Heart right ventricle (tissue), 16 donors: ENCODE data around the gene PSAT1. TPM values are rescaled to one million over a fixed set of nuclear protein-coding genes. Genes with fewer than 3 reads are reported as not detected.
A peak's percentile ranks its signal among the peaks of the same experiment; 100 is the strongest.

ENCODE experiments used
- ATAC-seq, 8 donors: fragments of 200-7000 bp; cut with Tn5 transposase; one replicate each; pipeline ENCODE4 v1.9.1; 2020; ENCODE audit warnings: mild to moderate bottlenecking in 8 of 8, moderate library complexity in 8 of 8, moderate number of reproducible peaks in 1 of 8
- DNase-seq, 2 donors: peaks; one replicate each; pipeline ENCODE4 v3.0.0-alpha.2; 2020
- H3K27ac ChIP-seq, 10 donors: fragments of 200-600 bp; sonication (generic) in 2 of 10; one replicate each; pipeline versions ENCODE4 v1.5.0 to v1.8.0; 2020 to 2022; ENCODE audit warnings: mild to moderate bottlenecking in 3 of 10
- H3K27me3 ChIP-seq, 7 donors: fragments of 200-600 bp; one replicate each; pipeline ENCODE4 v1.8.0; 2021 to 2022; ENCODE audit warnings: mild to moderate bottlenecking in 2 of 7
- H3K36me3 ChIP-seq, 9 donors: fragments of 200-600 bp; sonication (generic) in 1 of 9; one replicate each; pipeline versions ENCODE4 v1.5.0 to v1.8.0; 2020 to 2022; ENCODE audit warnings: mild to moderate bottlenecking in 2 of 9
- H3K4me1 ChIP-seq, 9 donors: fragments of 200-600 bp; sonication (generic) in 1 of 9; one replicate each; pipeline versions ENCODE4 v1.5.0 to v1.8.0; 2020 to 2022; ENCODE audit warnings: mild to moderate bottlenecking in 4 of 9
- H3K4me3 ChIP-seq, 10 donors: fragments of 200-600 bp; sonication (generic) in 2 of 10; one replicate each; pipeline versions ENCODE4 v1.5.0 to v1.8.0; 2020 to 2022; ENCODE audit warnings: mild to moderate bottlenecking in 7 of 10, moderate library complexity in 2 of 10
- H3K9me3 ChIP-seq, 11 donors: fragments of 200-600 bp in 10 of 11; sonication (generic) in 2 of 11; one replicate each; pipeline versions ENCODE4 v1.5.0 to v1.8.0; 2013 to 2022; ENCODE audit warnings: mild to moderate bottlenecking in 2 of 11, control low read depth in 1 of 11, moderate library complexity in 1 of 11
- CTCF ChIP-seq, 9 donors: fragments of 200-600 bp; sonication (generic) in 2 of 9; IDR thresholded peaks; one replicate each; pipeline versions ENCODE4 v1.5.0 to v1.8.0; 2021 to 2022; ENCODE audit warnings: antibody characterized with exemption in 9 of 9, mild to moderate bottlenecking in 5 of 9, moderate library complexity in 1 of 9
- WGBS, 2 donors: extraction: QIAGEN DNeasy Blood & Tissue Kit; methylation state at CpG; one replicate each; pipeline ENCODE4 v1.1.7; 2013; ENCODE audit warnings: inconsistent platforms in 1 of 2; 5-methylcytosine and 5-hydroxymethylcytosine counted together
- intact Hi-C, 10 donors: fragments of 100-400 bp; cut with DNase I; formaldehyde crosslinking; loops; one replicate each; pipeline versions ENCODE4 v1.11.1 to v1.14.2; 2022
- polyA plus RNA-seq, 2 donors: library from polyadenylated mRNA; stranded (reverse); fragments of 200-250 nt; gene quantifications; one replicate each; pipeline ENCODE4 v1.2.3, GENCODE V29; 2013
- total RNA-seq, 10 donors: library from RNA; stranded (reverse); fragmentation: NEBNext Ultra II Directional in 3 of 10; extraction: Animal tissue kit (Norgen Biotek cat#: 25700) in 3 of 10; gene quantifications; one replicate each; pipeline versions ENCODE4 v1.2.1 to v1.2.4, GENCODE V29; 2021 to 2023
- donor health status: Arrhythmogenic right ventricular cardiomyopathy.
- donor health status: ischemic (EF 13 %, LVEDD 7.1; RV severe dilation, severe dysfunction).
- donor health status: healthy with polysubstance abuse.
- donor health status: DM: no; HTN: yes; CAD: no.
- donor health status: DM: no; HTN: no; CAD: no.
- donor health status: ischemic (EF 25% LVEDD 6.9; RV normal size, moderate dysfunction).
- donor health status: ischemic (EF 25% LVEDD 5.7; RV mildly dilated, moderate dysfunction).
- donor health status: healthy.
- donor health status: DM: yes; HTN: yes; CAD: no.
- donor health status: Ischemic cardiomyopathy.
- donor health status: ischemic (EF 35%, LVEDD 5.7; RV mildly dilated, moderate dysfunction).
- donor health status: nonischemic (EF 11% LVEDD 7.7; RV severe dilation, severe dysfunction).
- donor health status: DM: yes; HTN: yes; CAD: no.
- donor health status: PGD.
- donor health status: ischemic (EF 29% LVEDD 5.4; RV normal size, mild dysfunction).
- donor health status: nonischemic (EF 23%, LVEDD 6.1; RV moderate dilation, normal function).

Gene PSAT1
- total and polyA plus RNA-seq, 12 donors = 0.28 to 4.0 (median 0.56) TPM; not detected in 1

DNA sequence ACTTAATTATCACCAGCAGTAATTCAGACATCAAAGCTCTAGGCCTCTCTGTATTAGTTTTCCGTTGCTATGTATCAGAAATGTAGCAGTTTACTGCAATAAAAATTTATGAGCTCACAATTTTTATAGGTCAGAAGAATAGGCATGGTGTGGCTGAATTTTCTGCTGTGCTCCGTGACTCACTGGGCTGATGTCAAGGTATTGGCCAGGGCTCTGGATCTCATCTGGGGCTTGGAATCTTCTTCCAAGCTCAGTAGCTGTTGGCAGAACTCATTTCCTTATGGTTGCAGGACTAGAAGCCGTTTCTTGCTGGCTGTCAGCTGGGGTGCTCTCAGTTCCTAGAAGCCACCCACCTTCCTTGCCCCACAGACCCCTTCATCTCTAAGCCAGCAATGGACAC lies 66.3 kb downstream of the PSAT1 start:
- Histone ChIP-seq H3K36me3 (no peaks in the 10 kb centered on the region), H3K27ac (no peak overlapping the region), H3K27me3 (peaks cover 0 to 9% (median 0%) of the 10 kb centered on the region in 7 donors), H3K9me3 (no peaks in the 10 kb centered on the region), H3K4me1 (no peaks in the 10 kb centered on the region), H3K4me3 (no peak overlapping the region)
- no peak for TF ChIP-seq CTCF (IDR thresholded peaks at IDR 0.05)
- DNase-seq = no peak
- intact Hi-C loops = loop anchor here in 2 of 10 donors (10.0 kb wide), 2 partner anchors 62 to 98 kb away; no protein-coding TSS in a partner anchor
- ATAC-seq = peak in 2 of 8 donors; percentile 51 to 79
- WGBS, 2 donors = 62 to 67% methylated on average over 3 of the region's 3 CpGs

DNA sequence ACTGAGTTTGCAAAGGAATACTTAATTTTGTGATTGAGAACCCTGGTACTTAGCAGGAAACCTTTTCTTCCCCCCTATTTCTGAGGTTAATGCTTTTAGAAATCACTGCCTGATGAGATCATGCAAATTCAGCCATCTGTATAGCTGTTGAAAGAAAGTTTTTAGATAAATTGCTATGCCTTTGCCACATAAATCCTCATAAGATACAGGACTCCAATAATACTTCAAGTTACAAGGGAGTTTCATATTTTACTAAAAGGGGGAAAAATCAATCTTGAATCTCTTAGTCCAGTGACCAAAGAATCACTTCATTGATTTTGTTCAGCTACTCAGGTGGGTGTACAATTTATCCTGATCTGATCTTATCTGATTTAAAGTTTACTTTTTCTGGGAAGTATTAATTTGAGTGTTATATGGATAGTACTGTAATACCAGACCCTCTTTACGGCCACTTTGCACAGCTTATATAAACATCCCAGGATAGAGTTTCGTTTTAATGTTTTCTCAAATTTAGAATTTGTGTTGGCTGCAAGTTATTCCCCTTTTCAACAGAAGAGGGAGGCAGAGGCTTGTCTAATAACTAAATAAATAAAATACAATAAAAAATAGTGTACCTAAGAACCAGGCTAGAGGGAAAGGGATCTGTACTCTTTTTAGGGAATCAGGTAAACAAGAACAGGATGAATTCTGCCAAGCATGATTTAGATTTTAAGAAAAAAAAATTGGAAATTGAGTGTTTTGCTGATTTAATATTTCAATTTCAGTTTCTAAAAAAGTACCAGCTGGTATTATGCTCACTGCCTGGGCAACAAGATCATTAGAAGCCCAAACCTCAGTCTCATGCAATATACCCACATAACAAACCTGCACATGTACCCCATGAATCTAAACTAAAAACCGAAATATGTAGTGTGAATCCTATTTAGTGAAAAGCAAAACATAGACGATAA lies 69.1 kb downstream of the PSAT1 start:
- H3K4me1 ChIP-seq = no peaks in the 10 kb centered on the region
- H3K9me3 ChIP-seq = no peaks in the 10 kb centered on the region
- H3K27ac ChIP-seq = no peak overlapping the region
- 56 to 71% methylated on average over 4 of the region's 4 CpGs for WGBS, 2 donors
- no peak overlapping the region for H3K4me3 ChIP-seq
- peak in 7 of 9 donors; percentile 22 to 52 (median 39) for TF ChIP-seq CTCF (IDR thresholded peaks at IDR 0.05)
- DNase-seq = no peak
- no peaks in the 10 kb centered on the region for H3K36me3 ChIP-seq
- intact Hi-C loops = loop anchor here in 6 of 10 donors (5.0 to 10.0 kb wide), 3 partner anchors 59 to 104 kb away; no protein-coding TSS in a partner anchor
- H3K27me3 ChIP-seq = peaks cover 0 to 29% (median 10%) of the 10 kb centered on the region in 7 donors
- no peak for ATAC-seq

DNA sequence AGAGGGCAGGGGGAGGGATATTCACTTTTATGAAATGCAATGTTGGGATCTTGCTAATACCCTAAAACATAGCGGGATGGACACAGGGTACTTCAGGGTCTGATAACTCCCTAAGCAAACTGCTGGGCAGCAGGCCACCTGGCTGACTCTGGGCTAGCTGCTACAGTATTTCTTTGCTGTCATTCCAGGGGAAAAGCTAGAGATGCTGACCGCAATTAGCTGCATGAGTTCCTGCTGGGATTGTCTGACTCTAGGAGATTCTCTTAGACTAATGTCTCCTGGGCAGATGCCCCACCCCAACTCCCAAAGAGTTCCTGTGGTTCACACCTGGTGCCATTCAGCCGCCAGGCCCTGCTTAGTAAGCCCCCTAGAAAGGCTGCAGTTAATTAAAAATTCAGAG lies 69.9 kb downstream of the PSAT1 start:
- no peak overlapping the region for H3K27ac ChIP-seq
- intact Hi-C loops = loop anchor here in 6 of 10 donors (5.0 to 10.0 kb wide), 3 partner anchors 58 to 105 kb away; no protein-coding TSS in a partner anchor
- WGBS, 2 donors = 75 to 87% methylated on average over 3 of the region's 3 CpGs

More for the DNA sequence above, 69.9 kb downstream of the PSAT1 start:
- H3K4me3 ChIP-seq = no peak overlapping the region
- H3K27me3 ChIP-seq = peaks cover 0 to 36% (median 10%) of the 10 kb centered on the region in 7 donors
- no peak for TF ChIP-seq CTCF (IDR thresholded peaks at IDR 0.05)
- no peaks in the 10 kb centered on the region for H3K36me3 ChIP-seq
- no peaks in the 10 kb centered on the region for H3K4me1 ChIP-seq
- DNase-seq (no peak), ATAC-seq (no peak)
- no peaks in the 10 kb centered on the region for H3K9me3 ChIP-seq
